8988T (cell line): ENCODE measurements around the gene KCND3.
"Not testable (repeated sequence)": the region's sequence is repeated elsewhere in the genome, so short reads cannot be mapped to it uniquely, and the experiment has no call there.

Experiments
- DNase-seq: peaks from one replicate; pipeline ENCODE4 v3.0.0; 2011

The KCND3 gene

GRCh38 chr1:111802110-111802509 lies 187.4 kb downstream of the KCND3 start:
- no peak for DNase-seq

GRCh38 chr1:111801071-111801850 lies 188.2 kb downstream of the KCND3 start:
- no peak for DNase-seq

- not testable (repeated sequence) for DNase-seq
Observed at GRCh38 chr1:111799722-111800121, 189.7 kb downstream of the KCND3 start.

- no peak for DNase-seq
Observed at GRCh38 chr1:111798580-111798979, 190.9 kb downstream of the KCND3 start.

GRCh38 chr1:111795401-111795800 lies 194.1 kb downstream of the KCND3 start:
- no peak for DNase-seq

- DNase-seq = no peak
Observed at GRCh38 chr1:111793923-111794322, 195.5 kb downstream of the KCND3 start.

GRCh38 chr1:111792249-111792648 lies 197.2 kb downstream of the KCND3 start:
- DNase-seq = no peak

- DNase-seq = no peak
Observed at GRCh38 chr1:111791776-111792175, 197.7 kb downstream of the KCND3 start.

GRCh38 chr1:111789666-111790316 lies 199.7 kb downstream of the KCND3 start:
- no peak for DNase-seq

- no peak for DNase-seq
Observed at GRCh38 chr1:111789142-111789541, 200.3 kb downstream of the KCND3 start.

- no peak for DNase-seq
Observed at GRCh38 chr1:111786669-111787207, 202.7 kb downstream of the KCND3 start.

GRCh38 chr1:111784273-111784901 lies 205.1 kb downstream of the KCND3 start:
- DNase-seq = no peak

GRCh38 chr1:111779546-111779945 lies 209.9 kb downstream of the KCND3 start:
- no peak for DNase-seq

GRCh38 chr1:111778541-111779051 lies 210.9 kb downstream of the KCND3 start:
- DNase-seq = no peak

GRCh38 chr1:111778066-111778465 lies 211.4 kb downstream of the KCND3 start:
- DNase-seq = no peak

GRCh38 chr1:111777301-111777700 lies 212.2 kb downstream of the KCND3 start:
- DNase-seq = no peak

GRCh38 chr1:111776861-111777260 lies 212.6 kb downstream of the KCND3 start:
- no peak for DNase-seq

GRCh38 chr1:111776391-111776790 lies 213.1 kb downstream of the KCND3 start:
- no peak for DNase-seq

GRCh38 chr1:111775966-111776365 lies 213.5 kb downstream of the KCND3 start:
- no peak for DNase-seq

- DNase-seq = no peak
Observed at GRCh38 chr1:111770916-111771315, 218.6 kb downstream of the KCND3 start.

GRCh38 chr1:111769517-111770146 lies 219.8 kb downstream of the KCND3 start:
- no peak for DNase-seq

- no peak for DNase-seq
Observed at GRCh38 chr1:111768625-111769024, 220.8 kb downstream of the KCND3 start.

GRCh38 chr1:111768023-111768422 lies 221.4 kb downstream of the KCND3 start:
- DNase-seq = no peak
